C4-2B (cell line): ENCODE data around the gene RIPOR2.

Experiments
- ZFX ChIP-seq: fragments of 450-650 bp; IDR thresholded peaks from 2 replicates; pipeline ENCODE4 v1.6.1; 2017
- TF ChIP-seq, protein P1 (sequence below): fragments of 450-650 bp; conservative IDR thresholded peaks from 2 replicates; pipeline ENCODE4 v1.5.1; 2017; ENCODE audit warnings: mild to moderate bottlenecking

GRCh38 chr6:24883618-24884017, 52.1 kb downstream of the RIPOR2 start:
- TF ChIP-seq, protein P1, sequence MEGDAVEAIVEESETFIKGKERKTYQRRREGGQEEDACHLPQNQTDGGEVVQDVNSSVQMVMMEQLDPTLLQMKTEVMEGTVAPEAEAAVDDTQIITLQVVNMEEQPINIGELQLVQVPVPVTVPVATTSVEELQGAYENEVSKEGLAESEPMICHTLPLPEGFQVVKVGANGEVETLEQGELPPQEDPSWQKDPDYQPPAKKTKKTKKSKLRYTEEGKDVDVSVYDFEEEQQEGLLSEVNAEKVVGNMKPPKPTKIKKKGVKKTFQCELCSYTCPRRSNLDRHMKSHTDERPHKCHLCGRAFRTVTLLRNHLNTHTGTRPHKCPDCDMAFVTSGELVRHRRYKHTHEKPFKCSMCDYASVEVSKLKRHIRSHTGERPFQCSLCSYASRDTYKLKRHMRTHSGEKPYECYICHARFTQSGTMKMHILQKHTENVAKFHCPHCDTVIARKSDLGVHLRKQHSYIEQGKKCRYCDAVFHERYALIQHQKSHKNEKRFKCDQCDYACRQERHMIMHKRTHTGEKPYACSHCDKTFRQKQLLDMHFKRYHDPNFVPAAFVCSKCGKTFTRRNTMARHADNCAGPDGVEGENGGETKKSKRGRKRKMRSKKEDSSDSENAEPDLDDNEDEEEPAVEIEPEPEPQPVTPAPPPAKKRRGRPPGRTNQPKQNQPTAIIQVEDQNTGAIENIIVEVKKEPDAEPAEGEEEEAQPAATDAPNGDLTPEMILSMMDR: no peak
- no peak for TF ChIP-seq ZFX
